Lower leg skin (tissue), 4 donors: ENCODE data around the gene GPC1. TPM values are rescaled to one million over a fixed set of nuclear protein-coding genes. Genes with fewer than 3 reads are reported as not detected.
A peak's percentile ranks its signal among the peaks of the same experiment; 100 is the strongest.

ENCODE experiments used
- DNase-seq, 2 donors: peaks; one replicate each; pipeline ENCODE4 v3.0.0-alpha.2; 2019; ENCODE audit warnings: low spot score in 2 of 2
- H3K4me3 ChIP-seq: fragments of 200-600 bp; sonication (generic); 2 replicates; pipeline ENCODE4 v1.5.1; 2017; ENCODE audit warnings: mild to moderate bottlenecking, low read depth; ENCODE audit not compliant: poor library complexity, severe bottlenecking
- CTCF ChIP-seq, 3 donors: fragments of 450-650 bp; IDR thresholded peaks; one replicate each; pipeline ENCODE4 v1.5.1; 2016; ENCODE audit warnings: antibody characterized with exemption in 3 of 3, mild to moderate bottlenecking in 3 of 3, moderate library complexity in 2 of 3
- POLR2A ChIP-seq, 2 donors: fragments of 450-650 bp; IDR thresholded peaks; one replicate each; pipeline ENCODE4 v1.6.1; 2016 to 2017; ENCODE audit warnings: antibody characterized with exemption in 2 of 2, mild to moderate bottlenecking in 1 of 2, moderate library complexity in 1 of 2
- WGBS, 2 donors: methylation state at CpG; one replicate each; pipeline ENCODE4 v1.1.5; 2018; 5-methylcytosine and 5-hydroxymethylcytosine counted together
- intact Hi-C: fragments of 100-400 bp; cut with DNase I; formaldehyde crosslinking; loops from one replicate; pipeline ENCODE4 v1.15.0; 2023; ENCODE audit warnings: low total_unique reads
- total RNA-seq, 4 donors: library from RNA; depleted of rRNA; stranded (reverse); fragments of >200 nt; gene quantifications; one replicate each; pipeline ENCODE4 v1.1.0, GENCODE V29; 2016

The GPC1 gene
- total RNA-seq, 4 donors from 2014 or later = 87.6 to 145 (median 114) TPM

GRCh38 chr2:240429341-240429871 is 6.1 kb upstream of the GPC1 start:
- no peak for TF ChIP-seq CTCF (IDR thresholded peaks at IDR 0.05)
- no peak for TF ChIP-seq POLR2A (IDR thresholded peaks at IDR 0.05)
- peak in 1 of 2 donors; percentile 72 for DNase-seq
- 76 to 95% methylated on average over 8 to 10 of the region's 10 CpGs for WGBS, 2 donors
- no peak overlapping the region for H3K4me3 ChIP-seq
- intact Hi-C loops = no loop called here

- DNase-seq = peak in 1 of 2 donors; percentile 75
- 80 to 88% methylated on average over 10 to 14 of the region's 14 CpGs for WGBS, 2 donors
- intact Hi-C loops = no loop called here
- no peak overlapping the region for H3K4me3 ChIP-seq
- TF ChIP-seq POLR2A (IDR thresholded peaks at IDR 0.05) (no peak), CTCF (IDR thresholded peaks at IDR 0.05) (no peak)
Measured at GRCh38 chr2:240429872-240430491, 5.5 kb upstream of the GPC1 start.

- no peak overlapping the region for H3K4me3 ChIP-seq
- intact Hi-C loops = no loop called here
- TF ChIP-seq POLR2A (IDR thresholded peaks at IDR 0.05) = no peak
- TF ChIP-seq CTCF (IDR thresholded peaks at IDR 0.05) = no peak
- DNase-seq = peak in 1 of 2 donors; percentile 74
- WGBS, 2 donors = 90 to 92% methylated on average over 5 of the region's 5 CpGs
Measured at GRCh38 chr2:240430595-240430994, 4.9 kb upstream of the GPC1 start.

- TF ChIP-seq CTCF (IDR thresholded peaks at IDR 0.05) (no peak), POLR2A (IDR thresholded peaks at IDR 0.05) (no peak)
- intact Hi-C loops = no loop called here
- no peak overlapping the region for H3K4me3 ChIP-seq
- 86 to 95% methylated on average over 3 of the region's 3 CpGs for WGBS, 2 donors
- DNase-seq = no peak
Measured at GRCh38 chr2:240431271-240431660, 4.2 kb upstream of the GPC1 start.

GRCh38 chr2:240431661-240432424 is 3.6 kb upstream of the GPC1 start:
- DNase-seq = peak; percentile 12 to 82
- WGBS, 2 donors = 77 to 89% methylated on average over 9 to 12 of the region's 12 CpGs
- no peak overlapping the region for H3K4me3 ChIP-seq
- intact Hi-C loops = no loop called here
- TF ChIP-seq CTCF (IDR thresholded peaks at IDR 0.05) (no peak), POLR2A (IDR thresholded peaks at IDR 0.05) (no peak)
